Smooth muscle cell (in vitro differentiated cells): ENCODE results near the gene PARVB. TPM values are rescaled to one million over a fixed set of nuclear protein-coding genes. Genes with fewer than 3 reads are reported as not detected.

Experiments used
- DNase-seq: peaks from one replicate; lab custom pipeline; 2025; ENCODE audit not compliant: unreplicated experiment; lab: John Stamatoyannopoulos, UW
- H2AFZ ChIP-seq: fragments of 200-600 bp; sonication (generic); 2 replicates; pipeline ENCODE4 v1.6.0; 2016; ENCODE audit warnings: antibody characterized with exemption, low read depth, mild to moderate bottlenecking
- H3F3A ChIP-seq: fragments of 200-600 bp; sonication (generic); 2 replicates; pipeline ENCODE4 v1.6.0; 2017; ENCODE audit warnings: antibody characterized with exemption, low read depth
- H3K27ac ChIP-seq: fragments of 200-600 bp; sonication (generic); 2 replicates; pipeline ENCODE4 v1.5.1; 2016; ENCODE audit warnings: low read depth, mild to moderate bottlenecking
- H3K27me3 ChIP-seq: fragments of 200-600 bp; sonication (generic); 2 replicates; pipeline ENCODE4 v1.6.1; 2016; ENCODE audit warnings: low read depth, mild to moderate bottlenecking
- H3K36me3 ChIP-seq: fragments of 200-600 bp; sonication (generic); 2 replicates; pipeline ENCODE4 v1.5.1; 2016; ENCODE audit warnings: low read depth
- H3K4me1 ChIP-seq: fragments of 200-600 bp; sonication (generic); 2 replicates; pipeline ENCODE4 v1.5.1; 2016; ENCODE audit warnings: low read depth
- H3K4me2 ChIP-seq: fragments of 200-600 bp; sonication (generic); 2 replicates; pipeline ENCODE4 v1.6.0; 2016; ENCODE audit warnings: mild to moderate bottlenecking
- H3K4me3 ChIP-seq: fragments of 200-600 bp; sonication (generic); 2 replicates; pipeline ENCODE4 v1.5.1; 2016; ENCODE audit warnings: mild to moderate bottlenecking
- H3K79me2 ChIP-seq: fragments of 200-600 bp; sonication (generic); 2 replicates; pipeline ENCODE4 v1.6.0; 2016; ENCODE audit warnings: low read depth, mild to moderate bottlenecking
- H3K9ac ChIP-seq: fragments of 200-600 bp; sonication (generic); 2 replicates; pipeline ENCODE4 v1.6.0; 2016; ENCODE audit warnings: low read depth
- H3K9me3 ChIP-seq: fragments of 200-600 bp; sonication (generic); replicated peaks from 2 replicates; pipeline ENCODE4 v1.5.1; 2016; ENCODE audit warnings: low read depth
- H4K20me1 ChIP-seq: fragments of 200-600 bp; sonication (generic); 2 replicates; pipeline ENCODE4 v1.6.0; 2016; ENCODE audit warnings: low read depth
- WGBS: methylation state at CpG from one replicate; pipeline ENCODE4 v1.1.7; 2016; ENCODE audit warnings: low lambda C conversion rate; 5-methylcytosine and 5-hydroxymethylcytosine counted together
- polyA plus RNA-seq: library from polyadenylated mRNA; unstranded; fragments of >200 nt; fragmentation: Nextera tagmentation; extraction: Ambion mirVana; gene quantifications from 2 replicates; pipeline ENCODE4 v1.2.1, GENCODE V29; 2016
- total RNA-seq: library from RNA; depleted of rRNA; stranded (reverse); fragments of >200 nt; gene quantifications from 2 replicates; pipeline ENCODE4 v1.2.3, GENCODE V29; 2014
- TF ChIP-seq, protein P1 (sequence below): fragments of 200-600 bp; sonication (generic); IDR thresholded peaks from 2 replicates; pipeline ENCODE4 v1.5.1; 2017; ENCODE audit warnings: borderline replicate concordance, mild to moderate bottlenecking, antibody characterized with exemption; ENCODE audit not compliant: insufficient read depth, poor library complexity, severe bottlenecking

The PARVB gene
- total and polyA plus RNA-seq, 2 experiments from 2014 or later = 35.1 to 36.6 TPM

DNA sequence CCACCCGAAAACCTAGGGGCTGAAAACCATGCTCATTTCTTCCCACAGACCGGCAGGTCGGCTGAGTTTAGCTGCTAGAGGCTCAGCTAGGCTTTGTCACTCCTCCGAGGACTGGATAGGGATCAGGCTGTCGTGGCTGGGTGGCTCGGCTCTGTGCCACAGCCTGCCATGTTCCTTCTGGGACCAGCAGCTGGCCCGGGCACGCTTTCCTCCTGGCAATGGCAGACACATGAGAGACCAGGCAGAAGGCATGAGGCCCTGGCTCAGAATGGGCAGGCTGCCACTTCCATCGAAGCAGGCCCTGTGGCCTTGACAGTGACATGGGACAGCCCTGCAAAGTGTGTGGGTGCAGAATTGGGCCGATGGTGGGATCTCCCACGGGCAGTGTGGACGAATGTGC, 177.6 kb downstream of the PARVB start:
- Histone ChIP-seq H4K20me1 (no peaks in the 10 kb centered on the region), H3K9ac (no peak overlapping the region), H3F3A (no peaks in the 10 kb centered on the region), H3K4me1 (no peaks in the 10 kb centered on the region), H3K4me2 (peak overlapping the region; percentile 64), H3K9me3 (no peaks in the 10 kb centered on the region), H3K27me3 (no peaks in the 10 kb centered on the region), H3K79me2 (no peaks in the 10 kb centered on the region), H3K36me3 (no peaks in the 10 kb centered on the region), H3K4me3 (no peak overlapping the region), H2AFZ (peak overlapping the region; percentile 16), H3K27ac (peak overlapping the region; percentile 36)
- TF ChIP-seq, protein P1, sequence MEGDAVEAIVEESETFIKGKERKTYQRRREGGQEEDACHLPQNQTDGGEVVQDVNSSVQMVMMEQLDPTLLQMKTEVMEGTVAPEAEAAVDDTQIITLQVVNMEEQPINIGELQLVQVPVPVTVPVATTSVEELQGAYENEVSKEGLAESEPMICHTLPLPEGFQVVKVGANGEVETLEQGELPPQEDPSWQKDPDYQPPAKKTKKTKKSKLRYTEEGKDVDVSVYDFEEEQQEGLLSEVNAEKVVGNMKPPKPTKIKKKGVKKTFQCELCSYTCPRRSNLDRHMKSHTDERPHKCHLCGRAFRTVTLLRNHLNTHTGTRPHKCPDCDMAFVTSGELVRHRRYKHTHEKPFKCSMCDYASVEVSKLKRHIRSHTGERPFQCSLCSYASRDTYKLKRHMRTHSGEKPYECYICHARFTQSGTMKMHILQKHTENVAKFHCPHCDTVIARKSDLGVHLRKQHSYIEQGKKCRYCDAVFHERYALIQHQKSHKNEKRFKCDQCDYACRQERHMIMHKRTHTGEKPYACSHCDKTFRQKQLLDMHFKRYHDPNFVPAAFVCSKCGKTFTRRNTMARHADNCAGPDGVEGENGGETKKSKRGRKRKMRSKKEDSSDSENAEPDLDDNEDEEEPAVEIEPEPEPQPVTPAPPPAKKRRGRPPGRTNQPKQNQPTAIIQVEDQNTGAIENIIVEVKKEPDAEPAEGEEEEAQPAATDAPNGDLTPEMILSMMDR = no peak
- no peak for DNase-seq
- 69% methylated on average over 12 of the region's 12 CpGs for WGBS

DNA sequence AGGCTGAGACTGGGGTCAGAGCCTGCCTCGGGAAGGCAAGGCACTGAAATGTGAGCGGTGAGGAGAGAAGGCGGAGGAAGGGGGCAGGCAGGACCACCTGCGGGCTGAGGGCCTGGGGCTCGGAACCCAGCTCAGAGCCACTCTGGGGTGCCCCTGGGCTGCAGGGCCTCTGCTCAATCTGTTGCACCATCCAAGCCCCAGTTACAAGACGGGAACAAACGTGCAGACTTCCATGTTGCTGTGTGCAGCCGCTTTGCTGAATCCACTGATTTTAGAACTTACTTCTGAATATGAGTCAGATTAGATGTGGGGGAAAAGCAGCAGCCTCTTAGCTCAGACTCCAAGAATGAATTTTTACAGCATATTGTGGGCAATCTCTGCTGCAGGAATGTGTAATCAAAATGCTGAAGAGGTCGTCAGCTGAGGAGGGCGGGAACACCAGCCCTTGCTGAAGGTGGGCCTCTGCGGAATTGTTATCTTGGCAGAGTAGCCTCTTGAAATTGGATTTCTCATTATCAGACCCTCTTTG, 178.2 kb downstream of the PARVB start:
- H3K4me3 ChIP-seq = no peak overlapping the region
- peak overlapping the region; percentile 64 for H3K4me2 ChIP-seq
- H3F3A ChIP-seq = no peaks in the 10 kb centered on the region
- no peaks in the 10 kb centered on the region for H3K36me3 ChIP-seq
- H3K4me1 ChIP-seq = no peaks in the 10 kb centered on the region
- no peaks in the 10 kb centered on the region for H3K9me3 ChIP-seq
- H4K20me1 ChIP-seq = no peaks in the 10 kb centered on the region
- no peaks in the 10 kb centered on the region for H3K79me2 ChIP-seq
- H3K27ac ChIP-seq = peak overlapping the region; percentile 50
- no peak overlapping the region for H3K9ac ChIP-seq
- peak overlapping the region; percentile 16 for H2AFZ ChIP-seq
- no peak for DNase-seq
- no peaks in the 10 kb centered on the region for H3K27me3 ChIP-seq
- TF ChIP-seq, protein P1 = no peak
- WGBS = 55% methylated on average over 11 of the region's 11 CpGs

DNA sequence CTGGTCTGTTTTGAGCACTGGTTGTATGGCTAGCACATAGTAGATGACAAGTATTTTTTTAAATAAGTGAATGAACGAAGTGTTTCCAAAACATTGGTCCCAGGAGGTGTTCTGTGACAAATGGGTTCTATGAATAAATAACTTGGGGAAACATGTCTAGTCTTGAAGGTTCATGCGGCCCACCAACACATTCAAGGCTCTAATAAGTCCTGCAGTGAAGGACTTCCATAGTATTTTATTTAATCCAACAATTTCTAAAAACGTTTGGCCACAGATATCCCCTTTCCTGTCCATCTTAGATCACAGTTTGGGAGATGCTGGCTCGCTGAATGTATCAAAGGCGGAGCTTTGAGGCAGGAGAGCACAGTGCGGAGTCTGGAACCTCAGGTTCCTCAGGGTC, 179.1 kb downstream of the PARVB start:
- Histone ChIP-seq H3K9ac (no peak overlapping the region), H3K9me3 (no peaks in the 10 kb centered on the region), H3K4me3 (no peak overlapping the region), H3K27me3 (no peaks in the 10 kb centered on the region), H3K4me2 (no peak overlapping the region), H3K36me3 (no peaks in the 10 kb centered on the region), H3K27ac (no peak overlapping the region), H3F3A (no peaks in the 10 kb centered on the region), H2AFZ (no peak overlapping the region), H3K79me2 (no peaks in the 10 kb centered on the region), H4K20me1 (no peaks in the 10 kb centered on the region), H3K4me1 (no peaks in the 10 kb centered on the region)
- TF ChIP-seq, protein P1 = no peak
- DNase-seq = no peak
- WGBS = 54% methylated on average over 6 of the region's 6 CpGs

DNA sequence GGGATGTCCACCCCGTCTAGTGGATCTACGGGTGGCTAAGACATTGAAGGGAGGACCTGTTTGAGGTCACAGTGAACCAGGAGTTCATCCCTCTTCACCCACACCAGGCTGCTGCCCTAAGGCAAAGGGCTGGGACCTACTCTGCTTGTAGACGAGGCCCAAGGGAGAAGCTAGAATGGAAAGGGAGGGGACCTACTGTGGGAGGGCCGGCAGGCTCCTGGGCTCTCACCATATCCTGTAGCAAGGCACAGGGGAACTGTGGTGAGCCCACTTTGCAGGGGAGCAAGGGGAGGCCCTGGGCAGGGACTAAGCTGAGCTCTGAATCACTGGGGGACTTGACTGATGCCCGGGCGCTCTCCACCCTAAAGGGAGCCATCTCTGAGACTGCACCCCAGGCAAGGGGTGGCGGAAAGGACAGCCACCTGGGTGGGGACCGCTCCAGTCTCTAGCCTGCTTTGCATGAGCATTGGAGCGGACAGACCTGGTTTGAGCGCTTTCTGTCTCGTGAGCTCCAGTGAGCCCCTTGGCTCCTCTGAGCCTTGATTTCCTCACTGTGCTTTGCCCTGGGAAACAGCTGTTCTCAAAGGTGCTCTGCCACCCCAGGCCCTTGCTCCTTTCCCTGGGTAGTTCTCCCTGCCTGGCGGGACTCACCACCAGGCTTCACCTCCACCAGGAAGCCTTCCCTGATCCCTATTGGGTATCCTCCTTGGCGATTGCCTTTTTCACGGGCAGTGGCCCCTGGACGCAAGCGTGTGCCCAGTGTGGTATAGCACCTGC, 180.8 kb downstream of the PARVB start:
- Histone ChIP-seq H3K4me1 (no peaks in the 10 kb centered on the region), H3K9me3 (no peaks in the 10 kb centered on the region), H3F3A (no peaks in the 10 kb centered on the region), H3K9ac (no peak overlapping the region), H3K79me2 (no peaks in the 10 kb centered on the region), H3K4me3 (no peak overlapping the region), H3K4me2 (no peak overlapping the region), H2AFZ (no peak overlapping the region), H4K20me1 (no peaks in the 10 kb centered on the region), H3K36me3 (no peaks in the 10 kb centered on the region), H3K27me3 (no peaks in the 10 kb centered on the region), H3K27ac (no peak overlapping the region)
- 87% methylated on average over 16 of the region's 16 CpGs for WGBS
- no peak for DNase-seq
- TF ChIP-seq, protein P1 = no peak
